Right lobe of liver (tissue), 4 donors: Measurements from ENCODE around the gene RANBP1.

ENCODE experiments used
- POLR2A ChIP-seq: fragments of 450-650 bp; IDR thresholded peaks from one replicate; pipeline ENCODE4 v1.6.1; 2017; ENCODE audit warnings: antibody characterized with exemption, mild to moderate bottlenecking
- TF ChIP-seq, protein P1 (sequence below), 4 donors: fragments of 200-600 bp in 3 of 4; fragments of 450-650 bp in 1 of 4; IDR thresholded peaks; one replicate each; pipeline versions ENCODE4 v1.5.1 to v1.8.0; 2016 to 2022; ENCODE audit warnings: antibody characterized with exemption in 4 of 4, mild to moderate bottlenecking in 2 of 4
- donor health status: DM: no; HTN: no; CAD: no.
- donor health status: DM: no; HTN: no; CAD: no.
- donor health status: DM: no; HTN: yes; CAD: no.

DNA sequence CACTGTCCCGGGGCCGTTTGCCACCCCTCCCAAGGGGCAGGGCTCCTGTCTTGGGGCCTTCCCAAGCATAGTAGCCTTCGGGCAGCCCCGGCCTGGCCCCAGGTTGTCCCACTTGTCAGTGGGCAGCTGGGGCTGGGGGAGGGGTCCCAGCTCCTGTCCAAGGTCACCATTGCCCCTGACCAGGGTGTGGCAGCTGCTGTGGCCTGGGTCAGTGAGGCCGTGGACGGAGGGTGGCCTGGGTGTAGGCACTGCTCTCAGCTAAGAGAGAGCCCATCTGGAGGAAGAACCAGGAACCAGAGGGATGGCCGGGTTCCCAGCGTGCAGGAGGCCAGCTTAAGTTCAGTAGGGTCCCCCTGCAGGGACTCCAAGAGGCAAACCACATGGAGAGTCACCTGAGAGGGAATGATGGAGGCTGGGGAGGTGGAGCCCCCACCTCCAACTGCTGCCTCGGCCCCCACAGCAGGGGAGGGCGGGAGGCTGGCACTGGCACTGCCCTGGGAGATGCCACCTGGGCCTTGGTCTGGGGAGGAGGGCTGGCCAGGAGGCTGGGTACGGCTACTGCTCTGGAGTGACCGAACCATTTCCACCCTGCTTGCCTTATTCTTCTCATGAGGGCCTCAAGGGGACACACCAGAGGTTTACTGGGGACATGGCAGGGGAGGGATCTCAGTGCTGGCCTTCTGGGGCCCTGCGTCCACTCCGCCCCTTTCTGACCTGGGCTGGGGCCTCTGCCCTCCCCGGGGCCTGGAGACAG, 41.7 kb downstream of the RANBP1 start:
- TF ChIP-seq, protein P1, sequence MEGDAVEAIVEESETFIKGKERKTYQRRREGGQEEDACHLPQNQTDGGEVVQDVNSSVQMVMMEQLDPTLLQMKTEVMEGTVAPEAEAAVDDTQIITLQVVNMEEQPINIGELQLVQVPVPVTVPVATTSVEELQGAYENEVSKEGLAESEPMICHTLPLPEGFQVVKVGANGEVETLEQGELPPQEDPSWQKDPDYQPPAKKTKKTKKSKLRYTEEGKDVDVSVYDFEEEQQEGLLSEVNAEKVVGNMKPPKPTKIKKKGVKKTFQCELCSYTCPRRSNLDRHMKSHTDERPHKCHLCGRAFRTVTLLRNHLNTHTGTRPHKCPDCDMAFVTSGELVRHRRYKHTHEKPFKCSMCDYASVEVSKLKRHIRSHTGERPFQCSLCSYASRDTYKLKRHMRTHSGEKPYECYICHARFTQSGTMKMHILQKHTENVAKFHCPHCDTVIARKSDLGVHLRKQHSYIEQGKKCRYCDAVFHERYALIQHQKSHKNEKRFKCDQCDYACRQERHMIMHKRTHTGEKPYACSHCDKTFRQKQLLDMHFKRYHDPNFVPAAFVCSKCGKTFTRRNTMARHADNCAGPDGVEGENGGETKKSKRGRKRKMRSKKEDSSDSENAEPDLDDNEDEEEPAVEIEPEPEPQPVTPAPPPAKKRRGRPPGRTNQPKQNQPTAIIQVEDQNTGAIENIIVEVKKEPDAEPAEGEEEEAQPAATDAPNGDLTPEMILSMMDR (IDR thresholded peaks at IDR 0.05): no peak
- TF ChIP-seq POLR2A: no peak
